Psoas muscle (tissue), 8 donors: ENCODE results near the gene STK39. TPM values are rescaled to one million over a fixed set of nuclear protein-coding genes. Genes with fewer than 3 reads are reported as not detected.

ENCODE experiments used
- ATAC-seq, 4 donors: fragments of 200-7000 bp; cut with Tn5 transposase; one replicate each; pipeline ENCODE4 v1.9.1; 2020; ENCODE audit warnings: moderate library complexity in 3 of 4, mild to moderate bottlenecking in 2 of 4
- DNase-seq, 2 donors: peaks; one replicate each; pipeline ENCODE4 v3.0.0-alpha.2; 2020
- H3K27ac ChIP-seq: fragments of 200-600 bp; one replicate; pipeline ENCODE4 v1.8.0; 2022
- H3K27me3 ChIP-seq, 3 donors: fragments of 200-600 bp in 1 of 3; one replicate each; pipeline versions ENCODE4 v1.6.1 to v1.8.0; 2013 to 2022; ENCODE audit warnings: low read length in 2 of 3, mild to moderate bottlenecking in 2 of 3, moderate library complexity in 1 of 3; ENCODE audit not compliant: insufficient read depth in 3 of 3
- H3K36me3 ChIP-seq, 2 donors: fragments of 200-600 bp in 1 of 2; one replicate each; pipeline versions ENCODE4 v1.6.1 to v1.8.0; 2013 to 2022; ENCODE audit warnings: low read depth in 1 of 2, mild to moderate bottlenecking in 1 of 2, moderate library complexity in 1 of 2; ENCODE audit not compliant: insufficient read depth in 1 of 2
- H3K4me1 ChIP-seq: fragments of 200-600 bp; one replicate; pipeline ENCODE4 v1.8.0; 2022
- H3K4me3 ChIP-seq: fragments of 200-600 bp; one replicate; pipeline ENCODE4 v1.8.0; 2022; ENCODE audit warnings: mild to moderate bottlenecking
- H3K9me3 ChIP-seq: fragments of 200-600 bp; one replicate; pipeline ENCODE4 v1.8.0; 2022
- CTCF ChIP-seq: fragments of 200-600 bp; IDR thresholded peaks from one replicate; pipeline ENCODE4 v1.8.0; 2022; ENCODE audit warnings: antibody characterized with exemption
- WGBS, 3 donors: extraction: QIAGEN DNeasy Blood & Tissue Kit; methylation state at CpG; one replicate each; pipeline versions ENCODE4 v1.1.6 to v1.1.7; 2013; 5-methylcytosine and 5-hydroxymethylcytosine counted together
- intact Hi-C, 2 donors: fragments of 100-400 bp; cut with DNase I; formaldehyde crosslinking; loops; one replicate each; pipeline versions ENCODE4 v1.11.0 to v1.14.2; 2022
- polyA plus RNA-seq, 3 donors: library from polyadenylated mRNA; stranded (reverse); fragments of 200-250 nt; gene quantifications; one replicate each; pipeline ENCODE4 v1.2.3, GENCODE V29; 2013
- total RNA-seq, 4 donors: library from RNA; stranded (reverse); fragmentation: NEBNext Ultra II Directional in 2 of 4; extraction: Animal tissue kit (Norgen Biotek cat#: 25700) in 2 of 4; gene quantifications; one replicate each; pipeline versions ENCODE4 v1.2.1 to v1.2.4, GENCODE V29; 2021 to 2023
- donor health status: healthy with polysubstance abuse.
- donor health status: DM: no; HTN: no; CAD: no; lungs with moderate emphysema.
- donor health status: Bipolar disorder and iron deficiency.
- donor health status: healthy.
- donor health status: DM: yes; HTN: yes; CAD: no.
- donor health status: DM: no; HTN: no; CAD: no.
- donor health status: DM: no; HTN: no; CAD: no.
- donor health status: DM: yes; HTN: yes; CAD: no.

Gene STK39
- total and polyA plus RNA-seq, 7 donors = 2.3 to 10.0 (median 4.9) TPM

DNA sequence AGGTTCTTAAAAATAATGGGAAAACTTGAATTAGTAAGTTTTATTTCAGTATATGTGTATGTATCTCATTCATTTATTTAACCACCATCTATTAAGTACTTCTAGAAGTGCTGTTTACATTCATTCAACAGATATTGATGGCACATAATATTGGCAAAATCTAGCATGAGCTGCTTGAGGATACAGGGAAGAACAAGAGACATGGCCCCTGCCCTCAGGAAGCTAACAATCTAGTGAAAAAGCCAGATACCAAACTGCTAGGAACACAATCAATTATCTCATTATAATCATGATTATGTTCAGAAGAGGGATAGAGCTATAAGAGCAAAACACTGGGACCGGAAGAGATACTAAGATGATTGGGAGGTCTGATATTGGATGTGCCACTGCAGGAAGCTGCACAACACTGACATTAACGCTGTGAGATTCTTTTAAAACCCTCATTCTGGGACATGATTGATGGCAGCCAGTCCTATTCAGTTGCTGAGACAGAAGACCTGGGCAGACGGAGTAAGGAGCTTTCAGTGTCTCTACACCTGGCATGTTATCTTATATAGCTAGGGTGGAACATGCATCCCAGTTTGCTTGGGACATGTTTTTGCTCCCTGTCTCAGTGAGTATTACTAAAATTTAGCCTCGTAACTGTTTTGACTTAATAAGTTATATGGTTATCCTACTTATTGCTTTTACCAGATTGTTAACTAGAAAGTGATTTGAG lies 314.1 kb downstream of the STK39 start:
- 94 to 96% (median 95%) methylated on average over 4 of the region's 4 CpGs for WGBS, 3 donors

GRCh38 chr2:167932123-167932693 lies 315.2 kb downstream of the STK39 start:
- Histone ChIP-seq H3K9me3 (no peaks in the 10 kb centered on the region), H3K27ac (no peak overlapping the region), H3K4me3 (no peak overlapping the region), H3K36me3 (no peaks in the 10 kb centered on the region), H3K4me1 (no peaks in the 10 kb centered on the region), H3K27me3 (no peaks in the 10 kb centered on the region)
- intact Hi-C loops = no loop called here
- TF ChIP-seq CTCF = no peak
- DNase-seq (no peak), ATAC-seq (no peak)
- WGBS, 3 donors = 80 to 88% (median 84%) methylated on average over 4 of the region's 4 CpGs

More for the DNA sequence above, 314.1 kb downstream of the STK39 start:
- no peak for TF ChIP-seq CTCF
- Histone ChIP-seq H3K4me3 (no peak overlapping the region), H3K9me3 (no peaks in the 10 kb centered on the region), H3K4me1 (no peaks in the 10 kb centered on the region), H3K27me3 (no peaks in the 10 kb centered on the region), H3K36me3 (no peaks in the 10 kb centered on the region), H3K27ac (no peak overlapping the region)
- no peak for DNase-seq
- no peak for ATAC-seq
- intact Hi-C loops = no loop called here

GRCh38 chr2:167929484-167929883 lies 317.9 kb downstream of the STK39 start:
- no peak for DNase-seq
- no peak overlapping the region for H3K4me3 ChIP-seq
- no peak for ATAC-seq
- H3K4me1 ChIP-seq = no peaks in the 10 kb centered on the region
- H3K27ac ChIP-seq = no peak overlapping the region
- intact Hi-C loops = no loop called here
- WGBS, 3 donors = 61 to 72% (median 64%) methylated on average over 3 of the region's 3 CpGs
- no peak for TF ChIP-seq CTCF
- no peaks in the 10 kb centered on the region for H3K36me3 ChIP-seq
- H3K9me3 ChIP-seq = no peaks in the 10 kb centered on the region
- no peaks in the 10 kb centered on the region for H3K27me3 ChIP-seq

GRCh38 chr2:167928434-167928833 lies 319.0 kb downstream of the STK39 start:
- WGBS, 3 donors = 93 to 96% (median 95%) methylated on average over 6 of the region's 6 CpGs
- H3K4me1 ChIP-seq = no peaks in the 10 kb centered on the region
- ATAC-seq = no peak
- intact Hi-C loops = no loop called here
- no peak for DNase-seq
- H3K9me3 ChIP-seq = no peaks in the 10 kb centered on the region
- no peaks in the 10 kb centered on the region for H3K36me3 ChIP-seq
- no peak for TF ChIP-seq CTCF
- no peaks in the 10 kb centered on the region for H3K27me3 ChIP-seq
- H3K27ac ChIP-seq = no peak overlapping the region
- H3K4me3 ChIP-seq = no peak overlapping the region
